ENCODE data around the gene TRDN. TPM values are rescaled to one million over a fixed set of nuclear protein-coding genes. Genes with fewer than 3 reads are reported as not detected.

Gene TRDN
- total RNA-seq, 1 donor from 2014 or later: not detected

GRCh38 chr6:123648723-123649122, 12.0 kb upstream of the TRDN start:
- Mint-ChIP-seq H3K36me3 (ENCODE audit: low read depth) (no peaks in the 10 kb centered on the region), H3K27ac (no peak overlapping the region), H3K4me1 (ENCODE audit: low read depth) (no peaks in the 10 kb centered on the region), H3K27me3 (ENCODE audit: insufficient read depth) (peaks cover 2% of the 10 kb centered on the region), H3K4me3 (no peak overlapping the region), H3K9me3 (peaks cover 3% of the 10 kb centered on the region)
- intact Hi-C loops (cut with micrococcal nuclease): no loop called here
- no peak for DNase-seq (ENCODE audit: low spot score)

GRCh38 chr6:123648020-123648580, 11.3 kb upstream of the TRDN start:
- intact Hi-C loops (cut with micrococcal nuclease): no loop called here
- H3K4me3 Mint-ChIP-seq: no peak overlapping the region

GRCh38 chr6:123641497-123641896, 4.7 kb upstream of the TRDN start:
- no peak for DNase-seq (ENCODE audit: low spot score)
- intact Hi-C loops (cut with micrococcal nuclease): no loop called here
- Mint-ChIP-seq H3K27me3 (ENCODE audit: insufficient read depth) (no peaks in the 10 kb centered on the region), H3K27ac (no peak overlapping the region), H3K4me1 (ENCODE audit: low read depth) (no peaks in the 10 kb centered on the region), H3K36me3 (ENCODE audit: low read depth) (no peaks in the 10 kb centered on the region), H3K4me3 (no peak overlapping the region), H3K9me3 (no peaks in the 10 kb centered on the region)

More at GRCh38 chr6:123648020-123648580, 11.3 kb upstream of the TRDN start:
- no peaks in the 10 kb centered on the region for H3K36me3 Mint-ChIP-seq (ENCODE audit: low read depth)
- H3K27ac Mint-ChIP-seq: no peak overlapping the region
- peaks cover 3% of the 10 kb centered on the region for H3K9me3 Mint-ChIP-seq
- H3K27me3 Mint-ChIP-seq (ENCODE audit: insufficient read depth): peaks cover 2% of the 10 kb centered on the region
- no peaks in the 10 kb centered on the region for H3K4me1 Mint-ChIP-seq (ENCODE audit: low read depth)
- DNase-seq (ENCODE audit: low spot score): no peak

GRCh38 chr6:123640567-123641187, 3.9 kb upstream of the TRDN start:
- H3K4me1 Mint-ChIP-seq (ENCODE audit: low read depth): no peaks in the 10 kb centered on the region

GRCh38 chr6:123638865-123639264, 2.1 kb upstream of the TRDN start:
- no peak for DNase-seq (ENCODE audit: low spot score)
- H3K4me1 Mint-ChIP-seq (ENCODE audit: low read depth): no peaks in the 10 kb centered on the region
- no peak overlapping the region for H3K27ac Mint-ChIP-seq
- no peak overlapping the region for H3K4me3 Mint-ChIP-seq
- H3K27me3 Mint-ChIP-seq (ENCODE audit: insufficient read depth): no peaks in the 10 kb centered on the region
- H3K36me3 Mint-ChIP-seq (ENCODE audit: low read depth): no peaks in the 10 kb centered on the region
- no peaks in the 10 kb centered on the region for H3K9me3 Mint-ChIP-seq
- intact Hi-C loops (cut with micrococcal nuclease): no loop called here

More at GRCh38 chr6:123640567-123641187, 3.9 kb upstream of the TRDN start:
- no peaks in the 10 kb centered on the region for H3K9me3 Mint-ChIP-seq
- no peak for DNase-seq (ENCODE audit: low spot score)
- no peaks in the 10 kb centered on the region for H3K36me3 Mint-ChIP-seq (ENCODE audit: low read depth)
- no peak overlapping the region for H3K27ac Mint-ChIP-seq
- H3K27me3 Mint-ChIP-seq (ENCODE audit: insufficient read depth): no peaks in the 10 kb centered on the region
- H3K4me3 Mint-ChIP-seq: no peak overlapping the region
- intact Hi-C loops (cut with micrococcal nuclease): no loop called here

- no peak overlapping the region for H3K4me3 Mint-ChIP-seq
- H3K36me3 Mint-ChIP-seq (ENCODE audit: low read depth): no peaks in the 10 kb centered on the region
These were observed 468 bp downstream of the TRDN start for GRCh38 chr6:123636282-123636681.

GRCh38 chr6:123635567-123635966, 1.2 kb downstream of the TRDN start:
- H3K9me3 Mint-ChIP-seq: no peaks in the 10 kb centered on the region
- H3K27ac Mint-ChIP-seq: no peak overlapping the region
- intact Hi-C loops (cut with micrococcal nuclease): no loop called here
- no peak for DNase-seq (ENCODE audit: low spot score)
- H3K4me3 Mint-ChIP-seq: no peak overlapping the region
- no peaks in the 10 kb centered on the region for H3K27me3 Mint-ChIP-seq (ENCODE audit: insufficient read depth)
- no peaks in the 10 kb centered on the region for H3K4me1 Mint-ChIP-seq (ENCODE audit: low read depth)
- no peaks in the 10 kb centered on the region for H3K36me3 Mint-ChIP-seq (ENCODE audit: low read depth)

More at GRCh38 chr6:123636282-123636681, 468 bp downstream of the TRDN start:
- no peak overlapping the region for H3K27ac Mint-ChIP-seq
- H3K27me3 Mint-ChIP-seq (ENCODE audit: insufficient read depth): no peaks in the 10 kb centered on the region
- DNase-seq (ENCODE audit: low spot score): no peak
- H3K4me1 Mint-ChIP-seq (ENCODE audit: low read depth): no peaks in the 10 kb centered on the region
- intact Hi-C loops (cut with micrococcal nuclease): no loop called here
- H3K9me3 Mint-ChIP-seq: no peaks in the 10 kb centered on the region

- H3K36me3 Mint-ChIP-seq (ENCODE audit: low read depth): no peaks in the 10 kb centered on the region
- intact Hi-C loops (cut with micrococcal nuclease): no loop called here
These were observed 1.6 kb downstream of the TRDN start for GRCh38 chr6:123635144-123635543.

GRCh38 chr6:123632641-123633040, 4.1 kb downstream of the TRDN start:
- no peaks in the 10 kb centered on the region for H3K4me1 Mint-ChIP-seq (ENCODE audit: low read depth)
- H3K27me3 Mint-ChIP-seq (ENCODE audit: insufficient read depth): no peaks in the 10 kb centered on the region
- H3K27ac Mint-ChIP-seq: no peak overlapping the region
- DNase-seq (ENCODE audit: low spot score): no peak
- intact Hi-C loops (cut with micrococcal nuclease): no loop called here
- H3K9me3 Mint-ChIP-seq: no peaks in the 10 kb centered on the region
- H3K36me3 Mint-ChIP-seq (ENCODE audit: low read depth): no peaks in the 10 kb centered on the region
- no peak overlapping the region for H3K4me3 Mint-ChIP-seq

More at GRCh38 chr6:123635144-123635543, 1.6 kb downstream of the TRDN start:
- no peak overlapping the region for H3K4me3 Mint-ChIP-seq
- DNase-seq (ENCODE audit: low spot score): no peak
- H3K9me3 Mint-ChIP-seq: no peaks in the 10 kb centered on the region
- no peaks in the 10 kb centered on the region for H3K4me1 Mint-ChIP-seq (ENCODE audit: low read depth)
- no peak overlapping the region for H3K27ac Mint-ChIP-seq
- no peaks in the 10 kb centered on the region for H3K27me3 Mint-ChIP-seq (ENCODE audit: insufficient read depth)

GRCh38 chr6:123629258-123629941, 7.3 kb downstream of the TRDN start:
- no peaks in the 10 kb centered on the region for H3K9me3 Mint-ChIP-seq
- no peak overlapping the region for H3K27ac Mint-ChIP-seq
- H3K36me3 Mint-ChIP-seq (ENCODE audit: low read depth): no peaks in the 10 kb centered on the region
- H3K4me3 Mint-ChIP-seq: no peak overlapping the region
- H3K27me3 Mint-ChIP-seq (ENCODE audit: insufficient read depth): no peaks in the 10 kb centered on the region
- no peaks in the 10 kb centered on the region for H3K4me1 Mint-ChIP-seq (ENCODE audit: low read depth)
- DNase-seq (ENCODE audit: low spot score): no peak
- intact Hi-C loops (cut with micrococcal nuclease): no loop called here

GRCh38 chr6:123625696-123626095, 11.1 kb downstream of the TRDN start:
- no peak overlapping the region for H3K27ac Mint-ChIP-seq
- intact Hi-C loops (cut with micrococcal nuclease): no loop called here
- no peaks in the 10 kb centered on the region for H3K27me3 Mint-ChIP-seq (ENCODE audit: insufficient read depth)
- no peak overlapping the region for H3K4me3 Mint-ChIP-seq
- H3K9me3 Mint-ChIP-seq: no peaks in the 10 kb centered on the region
- DNase-seq (ENCODE audit: low spot score): no peak
- no peaks in the 10 kb centered on the region for H3K4me1 Mint-ChIP-seq (ENCODE audit: low read depth)
- no peaks in the 10 kb centered on the region for H3K36me3 Mint-ChIP-seq (ENCODE audit: low read depth)

- Mint-ChIP-seq H3K4me1 (ENCODE audit: low read depth) (no peaks in the 10 kb centered on the region), H3K4me3 (no peak overlapping the region), H3K27ac (no peak overlapping the region), H3K9me3 (no peaks in the 10 kb centered on the region), H3K27me3 (ENCODE audit: insufficient read depth) (no peaks in the 10 kb centered on the region), H3K36me3 (ENCODE audit: low read depth) (no peaks in the 10 kb centered on the region)
- DNase-seq (ENCODE audit: low spot score): no peak
- intact Hi-C loops (cut with micrococcal nuclease): no loop called here
These were observed 14.0 kb downstream of the TRDN start for GRCh38 chr6:123622780-123623179.

GRCh38 chr6:123619156-123619555, 17.6 kb downstream of the TRDN start:
- no peak for DNase-seq (ENCODE audit: low spot score)
- no peaks in the 10 kb centered on the region for H3K4me1 Mint-ChIP-seq (ENCODE audit: low read depth)
- H3K9me3 Mint-ChIP-seq: no peaks in the 10 kb centered on the region
- H3K27ac Mint-ChIP-seq: no peak overlapping the region
- no peaks in the 10 kb centered on the region for H3K36me3 Mint-ChIP-seq (ENCODE audit: low read depth)
- H3K27me3 Mint-ChIP-seq (ENCODE audit: insufficient read depth): no peaks in the 10 kb centered on the region
- no peak overlapping the region for H3K4me3 Mint-ChIP-seq
- intact Hi-C loops (cut with micrococcal nuclease): no loop called here

Measured in activated T-helper 1 cell treated with anti-CD3 and anti-CD28 coated beads, Interleukin-12 subunit alpha, Interleukin-12 subunit beta, Interleukin-2, Interleukin-4 antibody, amounts not matched to agents 30 ng/mL and 10 ng/mL and 1 ng/mL, durations not matched to agents 14 hours and 24 hours and 36 hours (primary cell).